HG02943 (cell line): ENCODE data around the gene SYAP1.
"Not testable (repeated sequence)": the region's sequence is repeated elsewhere in the genome, so short reads cannot be mapped to it uniquely, and the experiment has no call there.

Experiments
- ATAC-seq: cut with Tn5 transposase; IDR thresholded peaks from one replicate; pipeline ENCODE4 v1.9.1; 2021; ENCODE audit warnings: mild to moderate bottlenecking, low read depth, moderate library complexity; ENCODE audit not compliant: unreplicated experiment

Gene SYAP1

GRCh38 chrX:16719334-16720084, at the start of gene SYAP1:
TSS of gene SYAP1 (plus strand) at chrX:16719612. CDS start at chrX:16719725, 113 bp downstream.
- ATAC-seq: peak; percentile 97

- no peak for ATAC-seq
These were observed 48.4 kb upstream of the SYAP1 start for GRCh38 chrX:16671005-16671404.

GRCh38 chrX:16678689-16679088, 40.7 kb upstream of the SYAP1 start:
- ATAC-seq: no peak

GRCh38 chrX:16683007-16683664, 36.3 kb upstream of the SYAP1 start:
- no peak for ATAC-seq

- ATAC-seq: no peak
These were observed 31.9 kb upstream of the SYAP1 start for GRCh38 chrX:16687514-16687913.

GRCh38 chrX:16695079-16695676, 24.2 kb upstream of the SYAP1 start:
- ATAC-seq: peak; percentile 72

- no peak for ATAC-seq
These were observed 22.5 kb upstream of the SYAP1 start for GRCh38 chrX:16696956-16697355.

- no peak for ATAC-seq
These were observed 20.0 kb upstream of the SYAP1 start for GRCh38 chrX:16699389-16699788.

- ATAC-seq: no peak
These were observed 18.7 kb upstream of the SYAP1 start for GRCh38 chrX:16700734-16701133.

GRCh38 chrX:16702700-16703599, 16.5 kb upstream of the SYAP1 start:
- ATAC-seq: no peak

- no peak for ATAC-seq
These were observed 14.0 kb upstream of the SYAP1 start for GRCh38 chrX:16705370-16705769.

- no peak for ATAC-seq
These were observed 11.4 kb upstream of the SYAP1 start for GRCh38 chrX:16708016-16708415.

- ATAC-seq: no peak
These were observed 8.1 kb upstream of the SYAP1 start for GRCh38 chrX:16711219-16711811.

- ATAC-seq: peak; percentile 25
These were observed 7.4 kb upstream of the SYAP1 start for GRCh38 chrX:16711893-16712547.

GRCh38 chrX:16712548-16713155, 6.8 kb upstream of the SYAP1 start, which contains the start of gene CTPS2:
TSS of gene CTPS2 (minus strand) at chrX:16712669. CDS start at chrX:16702902, 9,767 bp downstream.
- ATAC-seq: peak; percentile 68

GRCh38 chrX:16714504-16714903, 4.9 kb upstream of the SYAP1 start:
- no peak for ATAC-seq

- not testable (repeated sequence) for ATAC-seq
These were observed 3.8 kb upstream of the SYAP1 start for GRCh38 chrX:16715638-16716037.

GRCh38 chrX:16716451-16716850, 3.0 kb upstream of the SYAP1 start:
- not testable (repeated sequence) for ATAC-seq

GRCh38 chrX:16718824-16719333, 533 bp upstream of the SYAP1 start:
- ATAC-seq: no peak
